Activated T-cell treated with anti-CD3 and anti-CD28 coated beads for 24 hours (primary cell): Measurements from ENCODE around the gene C20orf202.

ENCODE experiments used
- DNase-seq: peaks from one replicate; pipeline ENCODE4 v3.0.0-alpha.2; 2020; ENCODE audit warnings: low read depth

C20orf202 gene

DNA sequence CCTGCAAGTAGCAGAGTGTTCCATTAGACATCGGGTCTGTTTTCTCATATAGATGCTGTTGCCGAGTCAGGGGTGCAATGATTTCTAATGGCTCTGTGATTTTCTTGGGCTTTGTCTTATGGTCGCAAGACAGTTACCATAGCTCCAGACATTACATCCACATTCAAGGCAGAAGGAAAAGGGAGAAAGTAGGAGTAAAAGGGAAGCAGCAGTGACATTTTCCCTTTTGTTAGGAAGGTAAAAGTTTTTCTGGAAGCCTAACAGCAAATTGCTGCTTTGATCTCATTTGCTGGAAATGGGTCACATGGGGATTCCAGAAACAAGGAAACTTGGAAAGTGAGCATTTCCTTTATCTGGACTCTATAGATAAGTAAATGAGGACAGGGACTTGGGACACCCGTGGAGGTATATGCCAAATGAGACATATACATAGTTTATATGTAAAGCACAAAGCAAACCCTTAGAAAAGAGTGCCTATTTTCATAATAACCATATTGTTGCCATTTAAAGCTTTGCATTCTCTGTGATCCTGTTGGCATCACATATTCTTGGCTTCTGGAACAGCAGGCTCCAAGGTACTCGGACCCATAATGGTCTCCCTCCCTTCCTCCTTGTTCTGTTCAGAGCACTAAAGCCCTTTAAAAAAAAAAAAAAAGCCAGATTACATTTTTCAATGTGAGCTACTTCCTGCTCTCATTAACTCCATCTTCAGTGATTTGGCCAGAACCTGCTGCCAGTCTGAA, at the start of gene C20orf202:
Gene C20orf202 (plus strand): TSS at position 693 of the 743 bp plus-strand sequence. CDS start 132 bp downstream, outside the sequence.
- no peak for DNase-seq

GRCh38 chr20:1154226-1154625, 49.0 kb upstream of the C20orf202 start:
- DNase-seq: no peak

DNA sequence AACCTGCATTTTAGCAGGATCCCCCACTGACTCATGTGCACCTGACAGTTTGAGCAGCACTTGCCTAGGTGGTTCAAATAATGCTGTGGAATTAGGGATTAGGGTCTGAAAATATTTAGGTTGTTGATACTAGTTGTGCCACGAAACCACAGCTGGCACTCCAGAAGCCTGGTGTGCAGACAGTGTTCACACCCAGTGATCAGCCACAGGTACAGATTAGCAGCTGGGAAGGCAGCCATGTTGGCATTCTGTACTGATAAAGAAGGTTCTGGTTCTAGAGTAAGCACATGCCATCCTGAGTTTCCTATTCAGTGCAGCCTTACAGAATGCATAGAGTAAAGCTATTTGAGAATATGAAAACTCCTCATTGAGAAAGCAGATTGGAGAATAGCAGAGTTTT, 48.6 kb upstream of the C20orf202 start:
- no peak for DNase-seq

- no peak for DNase-seq
Measured at GRCh38 chr20:1155342-1155741, 47.9 kb upstream of the C20orf202 start.

DNA sequence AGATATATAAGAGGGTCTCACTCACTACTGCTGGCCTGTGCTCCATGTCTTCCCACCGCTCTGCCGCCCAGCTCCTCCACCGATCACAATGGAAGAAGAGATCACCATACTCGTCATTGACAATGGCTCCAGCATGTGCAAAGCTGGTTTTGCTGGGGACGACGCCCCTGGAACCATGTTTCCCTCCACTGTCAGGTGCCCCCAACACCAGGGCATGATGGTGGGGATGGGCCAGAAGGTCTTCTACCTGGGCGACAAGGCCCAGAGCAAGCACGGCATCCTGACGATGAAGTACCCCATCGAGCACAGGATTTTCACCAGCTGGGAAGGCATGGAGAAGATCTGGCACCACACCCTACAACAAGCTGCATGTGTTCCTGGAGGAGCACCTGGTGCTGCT, 42.8 kb upstream of the C20orf202 start:
- DNase-seq: no peak

GRCh38 chr20:1160991-1161390, 42.3 kb upstream of the C20orf202 start:
- DNase-seq: no peak

GRCh38 chr20:1163105-1163504, 40.1 kb upstream of the C20orf202 start:
- no peak for DNase-seq

DNA sequence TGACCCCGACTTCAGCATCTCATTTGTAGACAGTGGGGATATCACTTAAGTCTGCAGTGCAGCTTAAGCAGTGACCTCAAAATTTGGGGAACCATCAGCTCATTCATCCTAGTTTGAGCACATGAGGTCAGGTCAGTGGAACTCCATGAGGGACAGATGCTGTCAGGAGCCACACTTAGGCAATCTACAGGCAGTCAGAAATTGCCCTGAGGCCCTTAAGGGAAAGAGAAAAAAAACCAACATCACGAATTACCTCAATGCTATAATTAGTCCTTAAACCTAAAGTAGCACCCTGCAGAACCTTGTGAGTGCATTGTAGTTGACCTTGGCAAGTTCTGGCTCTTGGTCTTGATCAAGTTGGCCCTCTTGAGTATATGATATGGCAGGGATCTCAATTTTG, 39.6 kb upstream of the C20orf202 start:
- DNase-seq: no peak

DNA sequence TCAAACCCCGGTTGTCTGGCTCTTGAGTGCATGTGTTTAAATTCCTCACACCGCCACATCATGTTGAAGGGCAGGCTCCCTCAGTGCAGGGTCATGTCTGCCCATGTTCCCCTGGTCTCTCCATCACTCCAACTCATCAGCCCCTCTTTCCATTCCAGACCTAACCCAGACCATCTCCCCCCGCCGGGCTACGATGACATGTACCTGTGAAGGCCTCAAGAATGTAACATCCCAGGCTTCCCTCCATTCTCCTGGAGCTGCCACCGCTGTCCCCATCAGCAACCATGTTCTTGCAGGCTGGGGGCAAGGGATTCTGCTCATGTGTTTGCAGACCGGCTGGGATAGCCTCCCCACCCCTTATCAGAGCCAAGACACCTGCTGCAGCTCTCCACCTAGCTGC, 38.4 kb upstream of the C20orf202 start:
- no peak for DNase-seq

- no peak for DNase-seq
Measured at GRCh38 chr20:1165521-1165920, 37.7 kb upstream of the C20orf202 start.

DNA sequence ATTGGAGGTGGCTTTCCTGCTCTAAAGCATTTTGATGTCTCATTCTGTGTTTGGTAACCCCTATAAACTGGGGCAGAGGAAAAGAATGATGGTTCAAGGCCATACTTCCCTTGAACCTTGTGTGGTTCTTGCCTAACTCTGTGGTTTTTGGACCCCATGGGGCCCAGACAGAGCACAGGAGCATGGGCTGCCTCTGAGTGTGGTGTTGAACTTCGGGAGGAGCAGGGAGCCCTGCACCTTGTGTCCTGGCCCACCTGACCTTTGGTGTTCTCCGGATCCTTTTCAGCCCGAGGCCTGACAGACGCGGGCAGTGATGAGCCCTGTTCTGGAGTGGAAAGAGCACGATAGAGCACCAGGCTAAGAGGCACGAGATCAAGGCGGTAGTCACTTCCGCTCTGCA, 37.3 kb upstream of the C20orf202 start:
- no peak for DNase-seq

DNA sequence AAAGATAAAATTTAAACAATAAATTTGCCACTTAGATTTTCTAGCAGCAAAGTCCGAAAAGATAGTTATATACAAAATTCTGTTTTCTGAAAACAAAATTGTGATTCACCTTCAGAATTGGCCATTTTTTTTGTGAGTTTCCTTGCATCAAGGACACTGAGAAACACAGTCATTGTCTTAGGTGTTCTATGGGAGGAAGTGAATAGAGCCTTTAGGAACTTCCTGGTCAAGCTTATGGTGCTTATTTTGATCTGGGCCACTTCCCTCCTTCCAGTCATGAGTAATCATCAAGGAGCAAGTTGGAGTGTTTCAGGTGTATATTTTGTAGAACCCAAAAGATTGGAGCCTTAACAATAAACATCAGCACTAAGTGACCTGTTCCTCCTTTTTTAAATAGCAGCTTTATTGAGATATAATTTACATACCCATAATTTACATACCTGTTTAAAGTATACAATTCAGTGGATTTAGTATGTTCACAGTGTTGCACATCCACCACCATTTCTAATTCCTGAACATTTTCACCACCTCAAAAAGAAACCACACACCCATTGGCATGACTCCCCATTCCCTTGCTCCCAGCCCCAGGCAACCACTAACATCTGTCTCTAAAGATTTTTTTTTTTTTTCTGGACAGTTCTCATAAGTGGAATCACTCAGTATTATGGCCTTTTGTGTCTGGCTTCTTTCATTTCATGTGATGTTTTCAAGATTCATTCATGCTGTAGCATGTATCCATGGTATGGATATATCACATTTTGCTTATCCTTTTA, 36.1 kb upstream of the C20orf202 start:
- no peak for DNase-seq

- DNase-seq: no peak
Measured at GRCh38 chr20:1169224-1169623, 34.0 kb upstream of the C20orf202 start.

- DNase-seq: no peak
Measured at GRCh38 chr20:1171461-1172093, 31.7 kb upstream of the C20orf202 start.

DNA sequence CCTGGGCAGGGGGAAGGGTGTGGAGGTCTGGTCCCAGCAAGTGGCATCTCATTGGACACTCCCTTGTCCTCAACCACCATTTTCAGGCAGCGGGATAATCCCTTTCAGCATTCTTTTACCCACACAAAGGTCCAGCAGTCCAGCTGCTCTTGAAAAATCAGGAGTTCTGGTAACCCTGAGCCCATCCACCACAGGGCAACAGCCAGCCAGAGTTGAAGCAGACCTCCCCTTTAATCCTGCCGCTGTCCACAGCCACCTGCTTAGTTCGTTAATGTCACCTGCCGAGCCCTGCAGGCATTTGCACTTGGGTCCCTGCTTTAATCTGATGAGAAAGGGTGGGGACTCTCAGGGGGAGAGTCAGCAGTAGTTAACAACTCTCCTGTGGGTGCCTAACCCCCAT, 29.6 kb upstream of the C20orf202 start:
- DNase-seq: no peak

DNA sequence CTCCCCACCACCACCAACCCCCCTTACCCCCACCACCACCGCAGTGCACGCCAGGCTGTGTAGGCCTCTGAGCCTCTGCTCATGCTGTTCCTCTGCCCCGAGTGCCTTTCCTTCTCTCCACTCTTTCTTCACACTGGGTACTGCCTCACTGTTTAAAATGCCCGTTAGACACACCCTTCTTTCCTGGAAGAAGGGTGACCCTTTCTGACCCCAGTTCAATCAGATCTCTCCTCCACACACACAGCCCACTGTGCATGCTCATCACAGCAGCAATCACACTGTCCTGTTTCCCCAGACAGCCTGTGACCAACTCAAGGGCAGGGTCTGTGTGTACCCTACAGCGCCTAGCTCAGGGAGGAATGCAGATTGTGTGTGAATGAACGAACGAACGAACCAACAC, 28.5 kb upstream of the C20orf202 start:
- no peak for DNase-seq

DNA sequence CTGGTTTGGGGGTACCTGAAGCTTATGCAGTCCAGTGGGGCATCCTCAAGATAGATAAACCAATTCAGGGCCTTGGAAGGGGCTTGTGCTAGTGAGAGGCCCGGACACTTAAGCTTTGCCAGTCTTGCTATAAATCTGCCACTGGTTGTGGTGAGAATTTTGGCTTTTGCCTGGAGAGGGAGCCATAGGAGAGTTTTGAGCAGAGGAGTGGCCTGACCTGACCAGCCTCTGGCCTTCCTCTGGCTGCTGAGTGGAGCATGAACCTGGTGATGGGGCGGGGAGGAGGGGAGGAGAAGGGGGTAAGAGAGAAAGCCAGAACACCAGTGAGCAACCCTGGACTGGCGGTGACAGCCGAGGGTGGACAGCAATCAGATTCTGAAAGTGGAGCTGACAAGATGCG, 25.6 kb upstream of the C20orf202 start:
- DNase-seq: no peak

DNA sequence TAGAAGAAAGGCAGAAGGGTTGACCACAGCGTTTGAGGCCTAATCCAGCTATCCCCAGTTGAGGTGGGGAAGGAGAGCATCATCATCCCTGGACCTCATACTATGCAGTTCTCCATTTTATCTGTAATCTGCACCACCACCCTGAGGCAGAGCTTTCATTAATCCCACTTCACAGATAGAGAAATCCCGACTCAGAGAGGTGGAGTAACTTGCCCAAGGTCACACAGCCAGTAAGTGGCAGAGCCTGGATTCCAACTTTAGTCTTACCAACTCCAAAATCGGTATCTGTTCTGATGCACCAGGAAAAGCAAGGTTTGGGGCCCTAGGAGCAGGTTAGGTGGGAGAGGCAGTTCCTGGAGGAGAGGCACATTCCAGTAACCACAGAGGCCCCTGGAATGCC, 25.2 kb upstream of the C20orf202 start:
- no peak for DNase-seq

GRCh38 chr20:1178623-1179022, 24.6 kb upstream of the C20orf202 start:
- DNase-seq: no peak

DNA sequence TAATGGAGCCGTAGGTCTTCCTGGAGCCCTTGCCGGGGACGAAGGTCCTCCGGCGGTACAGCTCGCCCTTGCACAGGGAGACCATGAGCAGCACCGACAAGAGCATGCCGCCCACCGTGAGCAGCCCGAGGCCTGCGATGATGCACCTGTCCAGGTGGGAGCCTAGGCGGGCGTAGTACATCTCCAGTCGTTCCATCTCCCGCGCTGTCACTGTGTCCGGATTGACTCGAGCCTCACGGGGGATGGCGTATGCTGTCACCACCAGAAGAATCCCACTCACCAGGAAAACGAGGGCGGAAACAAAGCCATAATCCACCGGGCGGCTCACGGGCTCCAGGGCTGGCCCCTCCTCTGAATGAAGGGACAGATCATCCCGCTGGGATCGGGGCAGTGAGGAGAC, 22.3 kb upstream of the C20orf202 start:
- no peak for DNase-seq

DNA sequence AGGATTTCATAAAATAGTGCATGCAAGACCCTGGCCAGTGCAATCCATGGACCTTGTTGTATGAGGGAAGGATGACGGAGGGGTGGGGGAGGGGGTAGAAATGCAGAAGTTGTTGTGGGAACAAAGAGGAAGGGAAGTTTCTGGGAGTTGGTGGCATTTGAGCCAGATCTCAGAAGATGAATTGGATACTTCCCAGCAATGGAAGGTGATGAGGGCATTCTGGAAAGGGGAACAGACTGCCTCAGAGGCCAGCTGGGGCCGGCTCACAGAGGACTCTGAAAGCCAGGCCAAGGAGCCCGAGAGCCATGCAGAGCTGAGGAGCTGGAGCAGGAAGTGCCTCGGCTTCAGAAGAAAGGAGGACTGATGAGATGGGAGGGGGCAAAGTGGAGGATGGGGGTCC, 21.1 kb upstream of the C20orf202 start:
- no peak for DNase-seq

- DNase-seq: no peak
Measured at GRCh38 chr20:1183153-1183552, 20.1 kb upstream of the C20orf202 start.

DNA sequence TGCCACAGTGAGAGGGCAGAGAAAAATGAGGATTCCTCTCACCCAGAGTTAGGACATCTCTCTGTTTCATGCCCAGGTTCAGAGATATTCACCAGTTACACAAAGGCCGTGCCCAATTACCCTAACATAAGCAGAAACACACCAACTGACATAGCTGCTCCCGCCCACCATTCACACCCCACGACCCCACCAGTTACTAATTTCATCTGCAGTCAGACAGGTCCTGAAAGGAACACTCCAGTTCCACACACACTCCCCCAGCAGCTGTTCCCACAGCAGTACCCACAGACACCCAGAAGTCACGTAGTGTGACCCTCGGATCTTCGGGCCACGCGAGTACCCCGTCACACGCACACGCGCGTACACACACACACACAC, 19.0 kb upstream of the C20orf202 start:
- DNase-seq: no peak
